Mammary epithelial cell (primary cell): ENCODE data around the gene H6PD.

Source experiments
- CTCF ChIP-seq, 2 donors: IDR thresholded peaks in 1 of 2; conservative IDR thresholded peaks in 1 of 2; 2 replicates each; pipeline ENCODE4 v1.5.1; 2011 to 2012; ENCODE audit warnings: inconsistent platforms in 2 of 2, low read length in 2 of 2, mild to moderate bottlenecking in 2 of 2, control low read depth in 1 of 2, low read depth in 1 of 2; ENCODE audit not compliant: insufficient read depth in 1 of 2; ENCODE audit errors: extremely low read depth in 1 of 2
- EZH2 ChIP-seq: IDR thresholded peaks from 2 replicates; pipeline ENCODE4 v1.6.1; 2012; ENCODE audit warnings: low read length, inconsistent platforms, borderline replicate concordance

- TF ChIP-seq CTCF (conservative IDR thresholded peaks at IDR 0.05 in 1 of 2, IDR thresholded peaks at IDR 0.05 in 1 of 2; ENCODE audit: extremely low read depth in 1 of 2, insufficient read depth in 1 of 2, low read depth in 1 of 2, low read length in 2 of 2) (no peak), EZH2 (no peak)
Measured at GRCh38 chr1:9230869-9231533, 3.6 kb upstream of the H6PD start.
